NCI-H187 (cell line): ENCODE data around the gene CUL9.
"Not testable (repeated sequence)": the region's sequence is repeated elsewhere in the genome, so short reads cannot be mapped to it uniquely, and the experiment has no call there.

ENCODE experiments used
- DNase-seq, 2 experiments: peaks; one replicate each; lab custom pipeline; 2025; lab: John Stamatoyannopoulos, UW

The CUL9 gene

DNA sequence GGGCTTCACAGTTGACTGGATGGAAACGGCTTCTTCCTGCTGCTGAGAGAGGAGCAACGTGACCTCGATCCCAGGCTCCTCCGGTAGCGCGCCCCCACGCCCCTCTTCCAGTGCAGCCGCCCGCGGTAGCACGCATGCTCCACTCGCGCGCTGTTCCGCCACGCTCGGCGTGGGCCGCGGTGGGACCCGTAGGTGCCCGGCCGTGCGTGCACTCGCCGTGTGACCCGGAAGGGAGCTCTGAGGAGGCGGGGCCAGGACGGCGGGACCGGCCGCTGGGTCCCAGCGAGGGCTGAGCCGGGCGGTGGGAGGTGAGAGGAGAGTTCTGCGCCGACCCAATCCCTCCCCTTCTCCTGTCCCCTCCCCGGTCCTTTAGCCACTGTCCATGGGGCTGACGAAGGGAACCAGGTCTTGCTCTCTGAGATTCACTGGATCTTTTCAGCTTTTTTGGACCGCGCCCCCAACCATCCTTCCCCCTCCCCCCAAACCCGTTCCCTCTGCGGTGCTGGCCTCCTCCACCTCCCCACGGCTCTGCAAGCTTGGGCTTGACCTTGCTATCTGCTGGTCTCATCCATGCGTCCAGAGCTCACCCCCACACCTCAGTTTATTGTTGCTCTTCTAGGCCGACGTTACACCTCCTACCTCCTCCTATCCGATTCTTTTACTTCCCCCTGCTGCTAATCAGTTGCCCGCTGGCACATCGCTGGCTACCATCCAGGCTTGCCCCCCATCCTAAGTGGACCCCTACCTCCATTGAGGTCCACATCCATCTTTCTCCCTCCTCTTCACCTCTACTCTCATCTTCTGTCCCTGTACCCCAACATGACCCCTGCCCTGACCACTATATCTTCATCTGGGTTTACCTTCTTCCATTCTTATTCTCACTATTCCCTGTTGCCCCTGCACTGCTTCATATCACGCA, at the start of gene CUL9:
TSS of gene CUL9 (plus strand) at position 255 of the 919 bp plus-strand sequence. CDS start 2,115 bp downstream, outside the sequence.
- peak in 1 of 2 experiments; percentile 71 for DNase-seq

DNA sequence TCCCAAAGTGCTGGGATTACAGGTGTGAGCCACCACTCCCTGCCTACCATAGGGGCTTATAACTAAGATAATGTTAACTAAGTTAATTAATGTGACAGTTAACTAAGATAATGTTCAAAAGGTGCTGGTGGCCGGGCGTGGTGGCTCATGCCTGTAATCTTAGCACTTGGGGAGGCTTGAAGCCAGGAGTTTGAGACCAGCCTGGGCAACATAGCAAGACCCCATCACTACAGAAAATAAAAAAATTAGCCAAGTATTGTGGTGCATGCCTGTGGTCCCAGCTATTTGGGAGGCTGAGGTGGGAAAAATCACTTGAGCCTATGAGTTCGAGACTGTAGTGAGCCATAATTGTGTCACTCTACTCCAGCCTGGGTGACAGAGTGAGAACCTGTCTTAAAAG, 43.7 kb upstream of the CUL9 start:
- no peak for DNase-seq

DNA sequence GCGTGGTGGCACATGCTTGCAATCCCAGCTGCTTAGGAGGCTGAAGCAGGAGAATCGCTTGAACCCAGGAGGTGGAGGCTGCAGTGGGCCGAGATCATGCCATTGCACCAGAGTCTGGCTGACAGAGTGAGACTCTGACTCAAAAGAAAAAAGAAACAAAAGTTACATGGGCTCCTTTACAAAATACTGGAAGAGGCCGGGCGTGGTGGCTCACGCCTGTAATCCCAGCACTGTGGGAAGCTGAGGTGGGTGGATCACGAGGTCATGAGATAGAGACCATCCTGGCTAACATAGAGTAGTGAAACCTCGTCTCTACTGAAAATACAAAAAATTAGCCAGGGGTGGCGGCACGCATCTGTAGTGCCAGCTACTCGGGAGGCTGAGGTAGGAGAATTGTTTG, 42.0 kb upstream of the CUL9 start:
- not testable (repeated sequence) for DNase-seq

DNA sequence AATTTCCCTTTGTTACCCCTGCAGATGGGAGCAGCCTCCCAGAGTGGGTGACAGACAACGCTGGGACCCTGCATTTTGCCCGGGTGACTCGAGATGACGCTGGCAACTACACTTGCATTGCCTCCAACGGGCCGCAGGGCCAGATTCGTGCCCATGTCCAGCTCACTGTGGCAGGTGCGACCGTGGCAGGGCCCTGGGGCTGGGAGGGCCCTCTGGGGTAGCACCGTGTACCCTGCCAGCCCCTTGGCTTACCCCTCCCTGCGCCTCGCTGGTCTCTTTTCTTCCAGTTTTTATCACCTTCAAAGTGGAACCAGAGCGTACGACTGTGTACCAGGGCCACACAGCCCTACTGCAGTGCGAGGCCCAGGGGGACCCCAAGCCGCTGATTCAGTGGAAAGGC, 40.4 kb upstream of the CUL9 start:
- no peak for DNase-seq

DNA sequence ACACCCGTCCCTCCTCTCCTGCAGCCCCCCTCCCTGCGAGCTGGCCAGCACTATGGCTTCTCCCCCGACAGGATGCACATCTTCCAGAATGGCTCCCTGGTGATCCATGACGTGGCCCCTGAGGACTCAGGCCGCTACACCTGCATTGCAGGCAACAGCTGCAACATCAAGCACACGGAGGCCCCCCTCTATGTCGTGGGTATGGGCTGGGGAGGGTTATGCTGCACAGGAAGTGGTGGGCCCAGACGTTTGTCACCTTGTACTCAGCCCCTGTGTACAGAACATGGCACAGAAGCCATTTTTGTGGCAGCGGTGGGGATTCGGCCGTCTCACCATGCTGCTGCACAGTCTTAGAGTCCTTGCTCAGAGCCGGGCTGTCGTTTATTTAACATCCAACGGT, 39.9 kb upstream of the CUL9 start:
- DNase-seq: no peak

DNA sequence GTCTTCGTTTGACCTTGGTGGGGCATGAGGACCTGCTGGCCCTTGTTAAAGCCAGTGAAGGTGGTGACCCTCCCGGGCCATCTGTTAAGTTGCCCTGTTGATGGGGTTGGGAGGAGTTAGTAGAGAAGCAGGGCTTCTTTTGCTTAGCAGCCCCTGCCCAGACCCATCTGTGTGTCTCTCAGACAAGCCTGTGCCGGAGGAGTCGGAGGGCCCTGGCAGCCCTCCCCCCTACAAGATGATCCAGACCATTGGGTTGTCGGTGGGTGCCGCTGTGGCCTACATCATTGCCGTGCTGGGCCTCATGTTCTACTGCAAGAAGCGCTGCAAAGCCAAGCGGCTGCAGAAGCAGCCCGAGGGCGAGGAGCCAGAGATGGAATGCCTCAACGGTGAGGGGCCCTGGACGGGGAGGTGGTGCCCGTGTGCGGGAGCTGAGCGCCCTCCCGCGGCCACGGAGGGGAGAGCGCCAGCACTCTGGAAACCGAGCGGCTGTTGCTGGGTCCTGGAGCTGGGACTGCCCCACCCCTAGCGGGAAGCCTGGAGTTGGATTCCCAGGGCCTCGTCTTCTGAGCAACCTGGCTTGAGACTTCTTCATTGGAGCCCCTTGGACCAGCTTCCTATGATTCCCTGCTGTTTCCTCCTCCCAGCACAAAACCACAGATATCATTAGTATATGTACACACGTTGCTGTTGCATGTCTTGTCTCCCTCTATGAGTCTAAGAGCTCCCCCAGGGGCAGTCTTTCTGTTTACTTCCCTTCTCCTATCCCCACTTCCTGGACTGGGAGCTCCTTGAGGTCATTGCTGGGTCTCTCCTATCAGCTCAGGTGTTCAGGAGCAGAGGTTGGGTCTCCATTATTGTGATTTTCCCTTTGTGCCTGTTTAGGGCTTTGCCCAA, 38.5 kb upstream of the CUL9 start:
- peak; percentile 31 to 51 for DNase-seq

DNA sequence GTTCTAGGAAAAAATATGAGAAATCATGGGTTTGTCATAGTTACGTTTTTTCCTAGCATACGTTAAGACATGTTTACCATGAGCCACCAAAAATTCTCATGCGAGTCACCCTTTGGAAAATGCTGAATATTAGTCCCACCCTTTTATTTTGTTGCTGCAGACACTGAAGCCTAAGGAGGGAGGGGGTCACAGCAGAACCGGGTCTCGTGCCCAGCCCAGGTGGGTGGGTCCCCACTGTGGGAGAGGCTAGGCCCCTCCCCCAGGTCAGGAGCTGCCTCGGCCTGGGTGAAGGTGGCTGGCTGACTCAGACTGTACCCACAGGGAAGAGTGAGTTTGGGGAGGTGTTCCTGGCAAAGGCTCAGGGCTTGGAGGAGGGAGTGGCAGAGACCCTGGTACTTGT, 37.1 kb upstream of the CUL9 start:
- no peak for DNase-seq

DNA sequence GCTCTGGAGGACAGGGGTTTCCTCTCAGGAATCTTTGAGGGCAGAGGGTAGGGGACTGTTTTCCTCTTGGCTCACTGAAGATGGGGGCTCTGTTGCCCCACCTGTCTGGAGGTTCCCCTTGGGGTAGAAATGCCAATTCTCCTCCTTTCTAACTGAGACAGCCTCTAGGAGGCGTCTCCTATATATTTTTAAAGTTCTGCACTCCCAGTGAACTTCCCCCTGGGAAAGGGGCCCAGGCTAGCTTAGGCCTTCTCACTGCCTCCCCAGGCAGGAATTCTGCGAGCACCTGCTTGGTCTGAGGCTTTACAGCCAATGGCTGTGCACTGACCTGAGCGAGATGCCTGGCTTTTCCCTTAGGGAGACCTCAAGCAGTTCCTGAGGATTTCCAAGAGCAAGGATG, 35.7 kb upstream of the CUL9 start:
- DNase-seq: no peak

DNA sequence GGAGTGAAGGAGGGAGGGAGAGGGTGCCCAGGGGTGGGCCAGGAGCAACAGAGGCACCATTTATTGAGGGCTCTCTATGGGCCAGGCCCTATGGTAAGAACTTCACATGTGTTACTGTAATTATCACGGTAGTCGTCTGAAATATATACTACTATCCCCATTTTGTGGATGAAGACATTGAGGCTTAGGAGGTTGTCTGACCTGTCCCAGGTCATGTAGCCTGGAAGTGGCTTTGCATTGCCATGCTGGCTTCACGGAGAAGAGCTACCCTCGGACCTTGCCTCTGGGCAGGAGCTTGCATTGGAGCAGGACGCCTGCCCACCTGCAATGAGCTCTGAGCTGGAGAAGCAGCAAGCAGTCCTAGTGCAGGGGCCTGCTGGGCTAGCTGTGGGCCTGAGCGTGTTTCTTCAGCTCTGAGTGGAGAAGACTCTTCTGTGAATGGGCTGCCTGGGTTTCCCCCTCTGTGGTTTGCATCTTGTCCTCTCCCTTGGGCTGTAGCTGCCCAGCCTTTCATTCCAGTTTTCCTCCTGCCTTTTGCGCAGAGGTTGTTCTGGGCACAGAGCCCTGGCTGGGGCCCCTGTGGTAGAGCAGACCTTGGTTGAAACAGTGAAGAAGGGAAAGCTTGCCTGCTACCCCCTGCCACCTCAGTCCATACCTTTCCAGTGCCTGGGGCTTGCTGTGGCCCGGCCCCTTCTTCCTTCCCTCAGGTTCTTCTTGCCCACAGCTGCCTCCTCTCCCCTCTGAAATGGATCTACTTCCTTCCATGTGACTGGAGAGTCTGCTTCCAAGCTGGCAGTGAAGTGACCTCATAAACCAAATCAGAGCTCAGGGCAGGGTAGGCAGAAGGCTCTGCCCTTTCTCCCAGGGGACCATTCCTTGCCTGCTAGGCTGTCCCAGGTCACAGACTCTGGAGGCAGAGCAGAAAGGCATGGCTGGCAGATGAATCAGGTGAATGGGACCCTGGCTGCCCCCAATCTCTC, 35.0 kb upstream of the CUL9 start:
- no peak for DNase-seq

DNA sequence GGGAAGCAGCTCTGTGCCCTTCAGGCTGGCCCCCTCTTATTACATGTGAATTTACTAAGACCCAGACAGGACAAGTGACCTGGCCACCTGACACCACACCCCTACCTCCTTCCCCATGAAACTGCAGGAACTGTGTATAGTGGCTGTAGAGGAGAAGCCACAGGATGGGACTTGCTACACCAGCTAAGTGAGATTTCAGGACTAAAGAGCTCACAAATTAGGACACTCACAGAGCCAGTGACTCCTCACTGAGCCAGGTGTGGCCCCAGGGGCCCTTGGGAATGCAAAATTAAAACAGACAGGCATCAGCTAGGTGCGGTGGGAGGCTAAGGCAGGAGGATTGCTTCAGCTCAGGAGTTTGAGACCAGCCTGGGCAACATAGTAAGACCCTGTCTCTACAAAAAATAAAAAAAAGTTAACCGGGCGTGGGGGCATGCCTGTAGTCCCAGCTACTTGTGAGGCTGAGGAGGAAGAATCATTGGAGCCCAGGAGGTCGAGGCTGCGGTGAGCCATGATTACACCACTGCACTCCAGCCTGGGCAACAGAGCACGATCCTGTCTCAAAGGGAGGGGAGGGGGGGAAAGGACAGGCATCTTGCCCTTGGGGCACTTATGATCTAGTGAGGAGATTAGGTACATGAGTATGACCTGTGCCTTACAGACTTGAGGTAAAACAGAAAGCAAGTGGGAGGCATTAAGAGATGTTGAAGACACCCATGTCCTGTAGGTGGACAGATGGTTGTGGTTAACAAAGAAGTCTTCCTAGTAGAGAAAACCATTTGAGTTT, 34.1 kb upstream of the CUL9 start:
- DNase-seq: no peak

DNA sequence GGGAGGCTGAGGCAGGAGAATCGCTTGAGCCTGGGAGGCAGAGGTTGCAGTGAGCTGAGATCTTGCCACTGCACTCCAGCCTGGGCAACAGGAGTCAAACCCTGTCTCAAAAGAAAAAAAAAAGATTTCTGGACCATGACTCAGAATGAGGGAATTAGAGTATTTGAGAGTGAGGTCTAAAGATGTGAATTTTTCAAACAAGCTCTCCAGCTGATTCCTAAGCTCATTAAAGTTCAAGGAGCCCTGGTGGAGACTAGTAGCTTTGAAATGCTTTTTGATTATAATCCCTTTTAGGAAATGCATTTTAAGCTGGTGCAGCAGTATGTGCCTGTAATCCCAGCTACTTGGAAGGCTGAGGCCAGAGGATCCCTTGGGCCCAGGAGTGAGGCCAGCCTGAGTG, 32.7 kb upstream of the CUL9 start:
- DNase-seq: no peak

DNA sequence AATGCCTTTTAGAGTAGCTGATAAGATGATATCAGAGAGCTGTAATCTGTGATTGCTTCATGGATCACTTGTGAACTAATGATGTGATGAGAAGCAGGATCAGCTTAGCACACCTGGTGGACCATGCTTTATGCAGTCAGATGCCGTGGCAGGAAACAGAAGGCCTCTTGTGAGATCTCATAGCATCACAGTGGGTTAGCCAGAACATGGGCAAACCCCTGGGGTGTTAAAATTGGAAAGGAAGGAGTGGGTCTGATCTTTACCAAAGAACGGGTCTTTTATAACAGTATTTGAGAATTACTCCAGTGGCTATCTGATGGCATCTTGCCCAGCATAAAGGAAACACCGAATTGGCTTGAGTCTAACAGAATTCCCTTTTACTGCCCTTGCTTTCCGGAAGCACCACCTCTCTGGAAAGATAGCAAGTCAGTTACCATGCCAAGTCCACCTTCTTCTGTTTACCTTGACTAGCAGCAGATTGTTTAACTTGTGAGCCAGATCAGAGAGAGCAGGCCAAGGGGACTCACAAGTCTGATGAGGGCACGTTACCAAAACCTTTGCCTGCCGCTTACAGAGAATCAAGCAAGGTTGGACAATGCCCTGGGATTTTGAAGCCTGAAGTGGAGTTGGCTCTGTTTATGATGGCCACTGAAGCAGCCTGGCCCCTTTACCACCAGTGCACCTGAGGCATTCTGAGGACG, 31.8 kb upstream of the CUL9 start:
- no peak for DNase-seq

DNA sequence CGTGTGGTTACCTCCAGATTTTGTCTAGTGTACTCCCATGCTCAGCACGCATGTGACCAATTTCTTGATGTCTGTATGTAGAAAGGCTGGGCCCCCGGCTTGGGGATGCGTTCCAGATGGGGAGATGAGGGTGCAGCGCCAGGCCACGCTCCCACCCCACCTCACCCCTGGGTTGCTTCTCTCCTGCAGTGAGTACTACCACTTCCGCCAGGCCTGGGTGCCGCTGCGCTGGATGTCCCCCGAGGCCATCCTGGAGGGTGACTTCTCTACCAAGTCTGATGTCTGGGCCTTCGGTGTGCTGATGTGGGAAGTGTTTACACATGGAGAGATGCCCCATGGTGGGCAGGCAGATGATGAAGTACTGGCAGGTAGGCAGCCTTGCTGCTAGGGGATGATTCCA, 22.4 kb upstream of the CUL9 start:
- no peak for DNase-seq

DNA sequence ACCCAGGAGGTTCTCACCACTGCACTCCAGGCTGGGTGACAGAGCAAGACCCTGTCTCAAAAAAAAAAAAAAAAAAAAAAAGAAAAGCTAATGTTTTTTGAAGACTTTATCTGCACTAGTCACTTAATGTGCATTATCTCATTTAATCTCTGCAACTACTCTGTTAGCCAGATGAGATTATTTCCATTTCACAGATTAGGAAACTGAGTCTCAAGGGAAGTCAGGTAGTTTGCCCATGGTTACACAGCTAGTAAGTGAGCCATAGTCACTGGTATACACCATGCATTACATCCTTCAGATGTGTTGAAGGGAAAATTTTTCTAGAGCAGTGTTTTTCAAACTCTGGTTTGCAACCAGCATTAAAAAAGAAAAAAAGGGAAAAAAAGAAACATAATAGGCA, 18.1 kb upstream of the CUL9 start:
- no peak for DNase-seq

DNA sequence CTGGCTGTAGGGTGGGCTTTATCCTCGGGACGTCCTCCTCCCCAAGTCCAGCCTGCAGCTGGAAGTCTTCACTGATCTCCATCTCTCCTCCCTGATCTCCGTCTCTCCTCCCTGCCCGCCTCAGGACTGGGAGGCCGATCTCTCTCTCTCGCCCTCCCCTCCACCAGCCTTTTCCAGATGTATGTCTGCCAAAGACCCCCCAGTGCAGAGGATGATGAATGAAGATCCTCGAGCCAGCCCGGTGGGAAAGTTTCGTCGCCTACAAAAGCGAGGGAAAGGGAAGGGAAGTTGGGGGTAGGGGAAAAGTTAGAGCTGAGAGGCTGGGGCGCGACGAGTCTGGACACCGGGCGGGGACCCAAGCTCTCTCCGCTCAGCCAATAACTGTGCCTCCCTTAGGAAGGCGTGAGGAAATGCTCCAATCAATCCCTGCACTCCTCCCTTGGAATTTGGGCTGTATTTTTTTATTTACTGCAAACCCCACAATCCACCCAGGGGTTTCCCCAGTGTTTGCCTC, 11.5 kb upstream of the CUL9 start:
- DNase-seq: peak in 1 of 2 experiments; percentile 80

DNA sequence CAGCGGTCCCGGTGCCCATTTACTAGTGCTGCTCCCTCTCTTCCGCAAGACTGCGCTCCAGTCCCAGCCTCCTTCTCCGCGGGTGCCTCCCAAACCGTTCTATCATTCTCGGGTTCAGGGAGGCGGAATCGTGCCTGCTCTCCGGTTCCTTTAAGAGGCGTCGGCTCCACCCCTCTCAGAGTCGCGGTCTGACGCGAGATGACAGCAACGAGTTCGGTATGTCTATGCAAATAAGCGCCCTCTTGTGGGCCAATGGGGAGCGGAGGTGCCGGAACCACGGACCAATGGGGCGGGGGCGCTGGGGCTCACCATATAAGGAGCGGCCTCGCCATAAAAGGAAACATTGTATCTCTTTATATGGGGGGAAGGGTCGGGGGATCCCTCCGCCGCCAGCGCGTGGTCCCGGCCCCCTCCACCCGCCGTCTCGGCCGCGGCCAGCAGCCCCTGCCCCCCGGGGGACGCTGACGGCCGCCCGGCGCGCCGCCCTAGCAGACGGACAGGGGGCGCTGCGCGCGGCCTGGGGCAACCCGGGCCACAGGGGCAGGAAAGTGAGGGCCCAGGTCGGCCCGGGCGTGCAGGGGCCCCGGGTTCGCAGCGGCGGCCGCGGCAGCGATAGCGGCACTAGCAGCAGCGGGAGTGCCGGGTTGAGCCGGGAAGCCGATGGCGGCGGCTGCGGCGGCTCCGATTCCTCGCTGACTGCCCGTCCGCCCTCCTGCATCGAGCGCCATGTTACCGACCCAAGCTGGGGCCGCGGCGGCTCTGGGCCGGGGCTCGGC, 10.9 kb upstream of the CUL9 start, which contains the start of gene SRF:
TSS of gene SRF (plus strand) at position 339 of the 776 bp plus-strand sequence. CDS start at position 727, 388 bp downstream.
- peak; percentile 96 to 97 for DNase-seq

DNA sequence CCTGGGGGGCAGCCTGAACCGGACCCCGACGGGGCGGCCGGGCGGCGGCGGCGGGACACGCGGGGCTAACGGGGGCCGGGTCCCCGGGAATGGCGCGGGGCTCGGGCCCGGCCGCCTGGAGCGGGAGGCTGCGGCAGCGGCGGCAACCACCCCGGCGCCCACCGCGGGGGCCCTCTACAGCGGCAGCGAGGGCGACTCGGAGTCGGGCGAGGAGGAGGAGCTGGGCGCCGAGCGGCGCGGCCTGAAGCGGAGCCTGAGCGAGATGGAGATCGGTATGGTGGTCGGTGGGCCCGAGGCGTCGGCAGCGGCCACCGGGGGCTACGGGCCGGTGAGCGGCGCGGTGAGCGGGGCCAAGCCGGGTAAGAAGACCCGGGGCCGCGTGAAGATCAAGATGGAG, 10.3 kb upstream of the CUL9 start:
- DNase-seq: no peak

DNA sequence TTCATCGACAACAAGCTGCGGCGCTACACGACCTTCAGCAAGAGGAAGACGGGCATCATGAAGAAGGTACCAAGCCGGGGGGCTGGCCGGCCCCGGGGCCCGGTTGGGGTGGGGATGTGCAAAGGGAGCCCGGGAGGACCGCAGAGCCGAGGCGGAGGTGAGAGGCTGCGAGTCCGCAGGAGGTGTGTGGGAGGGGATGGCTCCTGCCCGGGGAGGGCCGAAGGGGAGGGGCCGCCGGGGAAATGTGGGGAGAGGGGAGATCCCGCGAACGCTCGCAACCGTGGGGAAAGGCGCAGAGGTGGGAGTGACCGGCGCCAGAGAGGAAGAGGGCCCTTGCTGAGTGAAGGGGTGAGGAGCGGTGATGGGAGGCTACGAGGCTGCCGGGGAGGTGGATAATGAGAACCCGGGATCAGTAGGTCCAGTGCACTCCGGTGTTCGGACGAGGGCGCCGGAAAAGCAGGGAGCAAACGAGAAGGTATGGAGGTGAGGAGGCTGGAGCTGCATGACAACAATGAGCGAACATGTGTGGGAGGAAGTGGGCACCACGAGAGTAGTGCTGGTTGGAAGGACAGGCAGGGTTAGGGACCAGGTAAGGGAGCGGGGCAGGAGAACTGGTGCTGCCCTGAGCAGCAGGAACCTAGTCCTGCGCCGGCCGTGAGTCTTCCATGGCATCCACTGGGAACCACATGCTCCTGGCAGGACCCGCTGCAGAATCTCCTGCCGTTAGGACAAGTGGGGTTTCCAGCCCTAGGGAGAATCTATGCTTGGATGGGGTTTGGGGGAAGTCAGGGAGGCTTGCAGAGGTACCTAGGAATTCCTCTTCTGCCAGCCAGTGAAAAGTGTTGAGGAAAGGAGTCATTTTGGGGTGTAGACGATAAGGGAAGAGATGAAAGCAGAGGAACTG, 9.6 kb upstream of the CUL9 start:
- peak in 1 of 2 experiments; percentile 8 for DNase-seq
